ENCODE data around the gene FBXW10B.
"Not testable (repeated sequence)": the region's sequence is repeated elsewhere in the genome, so short reads cannot be mapped to it uniquely, and the experiment has no call there.

DNA sequence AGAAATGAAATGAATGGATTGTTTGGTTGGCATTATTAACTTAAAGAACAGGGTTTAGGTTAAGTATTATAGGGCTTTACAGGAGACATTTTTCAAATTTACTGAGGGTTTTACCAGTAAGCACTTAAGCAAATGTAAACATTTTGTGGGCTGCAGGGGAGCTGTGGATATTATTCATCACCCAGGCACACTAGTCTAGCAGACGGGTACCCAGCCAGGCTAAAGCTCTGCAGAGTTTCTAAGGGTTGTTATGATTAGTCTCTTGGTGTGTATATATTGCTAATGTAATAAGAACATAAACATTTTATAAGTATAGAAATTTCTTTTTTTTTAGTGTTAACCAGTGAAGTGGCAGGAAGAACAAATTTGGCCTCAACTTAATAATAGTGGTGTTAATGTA lies 42.7 kb downstream of the FBXW10B start:
- TF ChIP-seq CTCF (IDR thresholded peaks at IDR 0.05; ENCODE audit: low read length); EZH2 (IDR thresholded peaks at IDR 0.05; ENCODE audit: borderline replicate concordance, low read length): not testable (repeated sequence)

Data from OCI-LY1 (cell line).